GM12892 (cell line): ENCODE measurements around the gene ESR1.

Experiments
- POLR2A ChIP-seq: IDR thresholded peaks from 2 replicates; pipeline ENCODE4 v1.6.1; 2011; ENCODE audit warnings: low read depth, low read length, control low read depth
- POLR2AphosphoS5 ChIP-seq: IDR thresholded peaks from 2 replicates; pipeline ENCODE4 v1.6.1; 2011; ENCODE audit warnings: low read depth, low read length, control low read depth
- TAF1 ChIP-seq: IDR thresholded peaks from 2 replicates; pipeline ENCODE4 v1.6.1; 2011; ENCODE audit warnings: low read depth, mild to moderate bottlenecking, control low read depth, low read length, borderline replicate concordance

GRCh38 chr6:152129691-152130151 is 322.2 kb downstream of the ESR1 start:
- no peak for TF ChIP-seq POLR2A
- TF ChIP-seq POLR2AphosphoS5 = no peak
- TF ChIP-seq TAF1 = no peak
